HG02759 (cell line): Measurements from ENCODE around the gene IRF7.

Experiments
- ATAC-seq: cut with Tn5 transposase; IDR thresholded peaks from one replicate; pipeline ENCODE4 v1.9.1; 2021; ENCODE audit warnings: mild to moderate bottlenecking, moderate library complexity; ENCODE audit not compliant: unreplicated experiment

Gene IRF7

GRCh38 chr11:608791-609251, 6.9 kb downstream of the IRF7 start:
- no peak for ATAC-seq

GRCh38 chr11:607971-608659, 7.6 kb downstream of the IRF7 start:
- ATAC-seq, result no peak

- ATAC-seq, result no peak
Observed at GRCh38 chr11:607020-607780, 8.6 kb downstream of the IRF7 start.

- ATAC-seq, result no peak
Observed at GRCh38 chr11:606245-606644, 9.5 kb downstream of the IRF7 start.

DNA sequence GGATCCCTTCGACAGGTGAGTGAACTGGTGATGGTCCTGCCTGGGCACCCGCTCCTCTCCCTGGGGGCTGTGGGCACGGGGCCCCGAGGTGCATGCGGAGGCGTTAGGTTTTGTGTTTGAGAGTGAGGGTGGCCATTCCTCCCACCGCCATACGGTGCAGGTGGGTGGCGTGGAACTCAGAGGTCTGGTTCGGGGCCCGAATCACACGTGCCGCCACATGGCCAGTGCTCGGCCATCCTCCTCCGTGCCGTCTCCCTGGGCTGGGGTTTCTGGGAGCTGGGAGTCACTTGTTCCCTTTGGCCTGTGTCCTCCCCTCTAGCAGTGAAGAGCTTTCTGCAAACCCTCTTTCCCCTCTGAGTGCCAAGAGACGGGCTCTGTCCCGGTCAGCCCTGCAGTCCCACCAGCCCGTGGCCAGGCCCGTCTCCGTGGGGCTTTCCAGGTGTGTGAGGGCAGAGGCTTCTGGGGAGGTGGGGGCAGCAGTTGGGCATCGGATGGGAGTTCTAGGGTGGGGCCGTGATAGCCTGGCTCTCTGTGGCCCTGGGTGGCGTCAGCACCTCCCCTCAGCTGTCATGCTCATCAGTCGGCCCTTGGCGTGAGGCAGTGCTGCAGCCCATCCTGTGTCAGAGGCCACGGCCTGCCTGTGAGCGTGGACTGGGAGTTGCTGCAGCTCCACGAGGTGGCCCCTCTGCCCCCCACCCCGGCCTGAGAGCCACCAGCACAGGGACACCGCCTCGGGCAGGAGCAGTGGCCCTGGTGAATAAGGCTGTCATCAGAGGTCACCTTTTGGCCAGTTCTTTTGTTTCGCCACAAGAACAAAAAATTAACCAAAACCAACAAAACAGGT, 10.2 kb downstream of the IRF7 start:
- ATAC-seq, result no peak

- no peak for ATAC-seq
Observed at GRCh38 chr11:603154-603553, 12.6 kb downstream of the IRF7 start.

DNA sequence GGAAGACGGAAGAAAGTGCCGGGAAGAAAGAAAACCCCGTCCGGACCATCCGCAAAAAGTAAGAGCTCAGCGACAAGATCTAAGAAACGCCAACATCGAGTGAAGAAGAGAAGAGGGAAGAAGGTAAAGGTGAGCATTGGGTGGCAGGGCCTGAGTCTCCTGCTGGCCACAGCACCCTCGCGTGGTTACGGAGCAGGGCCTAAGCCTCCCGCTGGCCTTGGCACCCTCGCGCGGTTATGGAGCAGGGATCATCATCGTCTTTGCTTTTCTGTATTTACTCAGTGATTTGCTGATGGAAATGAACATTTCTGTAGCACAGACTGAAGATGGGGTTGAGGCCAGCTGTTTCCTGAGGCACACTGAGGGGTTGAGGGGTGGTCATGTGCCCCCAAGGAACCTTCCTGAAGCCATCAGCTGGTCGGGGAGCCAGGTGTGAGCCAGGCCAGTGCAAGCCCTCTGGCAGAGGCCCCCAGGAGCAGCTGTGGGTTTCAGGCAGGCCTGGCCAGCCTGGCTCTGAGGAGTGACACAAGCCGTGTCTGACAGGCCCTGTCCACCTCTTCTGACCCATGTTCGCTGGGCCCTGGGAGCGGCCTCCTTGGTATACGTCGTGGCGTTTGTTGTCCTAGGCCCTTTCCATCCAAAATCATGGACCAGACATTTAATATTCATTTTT, 14.0 kb downstream of the IRF7 start:
- ATAC-seq, result no peak

GRCh38 chr11:598005-598680, 17.6 kb downstream of the IRF7 start:
- ATAC-seq, result no peak

GRCh38 chr11:597166-597725, 18.5 kb downstream of the IRF7 start:
- no peak for ATAC-seq

DNA sequence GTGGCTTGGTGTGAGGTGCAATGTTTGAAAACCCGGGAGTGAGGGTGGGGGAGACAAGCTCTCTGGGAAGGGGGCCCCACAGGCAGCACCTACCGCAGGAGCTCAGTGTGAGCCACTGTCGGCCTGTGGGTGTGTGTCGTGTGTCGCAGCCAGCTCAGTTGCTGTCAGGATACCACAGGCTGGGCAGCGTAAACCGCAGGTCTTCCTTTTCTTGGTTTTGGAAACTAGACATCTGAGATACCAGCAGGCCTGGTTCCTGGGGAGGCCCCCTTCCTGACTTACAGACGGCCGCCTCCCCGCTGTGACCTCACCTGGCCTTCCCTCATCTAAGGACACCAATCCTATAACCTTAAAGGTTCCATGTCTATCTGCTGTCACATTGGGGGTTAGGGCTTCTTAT, 19.4 kb downstream of the IRF7 start:
- no peak for ATAC-seq

- no peak for ATAC-seq
Observed at GRCh38 chr11:595400-595799, 20.4 kb downstream of the IRF7 start.

GRCh38 chr11:593347-593746, 22.4 kb downstream of the IRF7 start:
- no peak for ATAC-seq

DNA sequence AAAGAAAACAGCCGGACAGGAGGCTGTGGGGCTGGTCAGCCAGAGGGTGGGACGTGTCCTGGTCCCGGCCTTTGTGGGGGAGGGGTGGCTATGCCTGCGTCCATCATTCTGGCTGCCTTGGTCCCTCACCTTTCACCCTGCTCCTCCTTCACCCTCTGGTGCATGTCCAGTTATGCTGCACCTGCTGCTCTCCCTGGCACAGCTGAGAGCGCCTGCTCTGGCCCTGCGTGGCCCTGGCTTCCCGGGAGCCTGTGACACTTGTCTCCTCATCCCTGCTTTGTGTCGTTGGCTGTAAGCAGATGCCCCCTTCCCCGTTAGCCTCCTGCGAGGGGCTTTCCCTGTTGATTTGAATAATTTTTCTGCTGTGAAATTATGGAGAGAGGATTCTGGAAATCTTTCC, 22.8 kb downstream of the IRF7 start:
- ATAC-seq, result no peak

GRCh38 chr11:592501-592900, 23.2 kb downstream of the IRF7 start:
- ATAC-seq, result no peak

DNA sequence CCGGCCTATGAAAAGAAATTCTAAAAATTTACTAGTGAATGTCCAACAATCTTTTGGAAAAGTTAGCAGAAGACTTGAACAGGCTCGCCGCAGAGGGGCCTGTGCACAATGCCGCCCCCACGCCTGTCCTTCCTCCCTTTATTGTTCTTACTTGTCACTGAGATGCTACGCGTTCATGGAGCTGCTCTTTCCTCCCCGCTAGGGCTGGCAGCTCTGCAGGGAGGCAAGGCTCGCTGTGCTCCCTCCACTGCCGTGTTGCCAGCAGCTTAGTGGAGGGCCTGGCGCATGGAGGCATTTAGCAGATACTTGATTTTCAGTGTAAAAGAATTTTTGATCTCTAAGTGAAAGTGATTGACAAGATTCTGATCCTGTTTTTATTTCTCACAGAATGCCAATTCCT, 24.8 kb downstream of the IRF7 start:
- no peak for ATAC-seq

- ATAC-seq, result no peak
Observed at GRCh38 chr11:589798-590197, 26.0 kb downstream of the IRF7 start.

GRCh38 chr11:587978-588380, 27.8 kb downstream of the IRF7 start:
- ATAC-seq, result no peak

- ATAC-seq, result no peak
Observed at GRCh38 chr11:587546-587945, 28.2 kb downstream of the IRF7 start.

- ATAC-seq, result no peak
Observed at GRCh38 chr11:586376-587316, 29.1 kb downstream of the IRF7 start.
